GM19238 (cell line): ENCODE data around the gene PLEKHH2.

Experiments used
- DNase-seq: peaks from one replicate; pipeline ENCODE4 v3.0.0; 2011; ENCODE audit warnings: low spot score; ENCODE audit not compliant: insufficient read length

Gene PLEKHH2

GRCh38 chr2:43806719-43807031 lies 169.6 kb downstream of the PLEKHH2 start:
- no peak for DNase-seq

GRCh38 chr2:43810452-43810851 lies 173.4 kb downstream of the PLEKHH2 start:
- DNase-seq: no peak

GRCh38 chr2:43810888-43811287 lies 173.8 kb downstream of the PLEKHH2 start:
- DNase-seq: no peak

GRCh38 chr2:43812006-43812405 lies 174.9 kb downstream of the PLEKHH2 start:
- DNase-seq: no peak

GRCh38 chr2:43812947-43813346 lies 175.9 kb downstream of the PLEKHH2 start:
- DNase-seq: no peak

GRCh38 chr2:43814711-43815110 lies 177.7 kb downstream of the PLEKHH2 start:
- DNase-seq: no peak
